CD4-positive, alpha-beta T cell (primary cell): ENCODE data around the gene ABLIM2. TPM values are rescaled to one million over a fixed set of nuclear protein-coding genes. Genes with fewer than 3 reads are reported as not detected.
A peak's percentile ranks its signal among the peaks of the same experiment; 100 is the strongest.

Experiments used
- ATAC-seq: fragments of 200-7000 bp; cut with Tn5 transposase; one replicate; pipeline ENCODE4 v1.10.0; 2022; ENCODE audit warnings: mild to moderate bottlenecking; ENCODE audit not compliant: poor library complexity
- CTCF ChIA-PET: fragments of 350-600 bp; sonication (Branson Sonifier 250); formaldehyde crosslinking; loops from one replicate; lab custom pipeline; 2021; ENCODE audit warnings: antibody characterized with exemption, inconsistent platforms; lab: Charles Lee
- POLR2A ChIA-PET: fragments of 350-600 bp; sonication (Branson Sonifier 250); formaldehyde crosslinking; loops from one replicate; lab custom pipeline; 2021; ENCODE audit warnings: antibody characterized with exemption, inconsistent platforms; lab: Charles Lee
- DNase-seq, 14 experiments: peaks; one replicate each; pipeline ENCODE4 v3.0.0-alpha.2; 2013 to 2020; ENCODE audit warnings: mixed read lengths in 2 of 14
- H3K27ac ChIP-seq, 2 donors: one replicate each; pipeline versions ENCODE4 v1.5.1 to v1.7.0; 2013; ENCODE audit warnings: low read length in 2 of 2, low read depth in 1 of 2, mild to moderate bottlenecking in 1 of 2
- H3K27me3 ChIP-seq, 2 experiments: 1 replicate in 1 of 2; 2 replicates in 1 of 2; pipeline versions ENCODE4 v1.6.1 to v1.7.0; 2013; ENCODE audit warnings: low read length in 2 of 2, control low read depth in 1 of 2, mild to moderate bottlenecking in 1 of 2, moderate library complexity in 1 of 2; ENCODE audit not compliant: insufficient read depth in 2 of 2, control insufficient read depth in 1 of 2
- H3K36me3 ChIP-seq: one replicate; pipeline ENCODE4 v1.6.1; 2013; ENCODE audit warnings: low read length, control low read depth; ENCODE audit not compliant: insufficient read depth
- H3K4me1 ChIP-seq: one replicate; pipeline ENCODE4 v1.6.1; 2013; ENCODE audit warnings: low read length, control low read depth; ENCODE audit not compliant: insufficient read depth
- H3K4me3 ChIP-seq: one replicate; pipeline ENCODE4 v1.5.1; 2013; ENCODE audit warnings: mild to moderate bottlenecking, low read length, moderate library complexity
- H3K9me3 ChIP-seq, 2 experiments: 1 replicate in 1 of 2; 2 replicates in 1 of 2; pipeline versions ENCODE4 v1.6.1 to v1.7.0; 2013; ENCODE audit warnings: low read length in 2 of 2, mild to moderate bottlenecking in 2 of 2, control low read depth in 1 of 2, moderate library complexity in 1 of 2; ENCODE audit not compliant: control insufficient read depth in 1 of 2, insufficient read depth in 1 of 2
- H3K27ac Mint-ChIP-seq: one replicate; pipeline ENCODE4 v1.8.0; 2020; ENCODE audit warnings: mixed read lengths
- H3K27me3 Mint-ChIP-seq: one replicate; pipeline ENCODE4 v1.8.0; 2021; ENCODE audit warnings: mixed read lengths
- H3K36me3 Mint-ChIP-seq: one replicate; pipeline ENCODE4 v1.8.0; 2021; ENCODE audit warnings: low read depth, mixed read lengths
- H3K4me1 Mint-ChIP-seq: one replicate; pipeline ENCODE4 v1.8.0; 2021; ENCODE audit warnings: low read depth, mixed read lengths
- H3K4me3 Mint-ChIP-seq: one replicate; pipeline ENCODE4 v1.8.0; 2020; ENCODE audit warnings: mild to moderate bottlenecking, mixed read lengths
- H3K9me3 Mint-ChIP-seq: one replicate; pipeline ENCODE4 v1.8.0; 2020; ENCODE audit warnings: mixed read lengths
- intact Hi-C, 2 experiments: fragments of 100-400 bp; cut with DNase I in 1 of 2; cut with micrococcal nuclease in 1 of 2; formaldehyde crosslinking; loops; one replicate each; pipeline versions ENCODE4 v1.15.1 to v1.9.0; 2023 to 2025; cut with DNase I, micrococcal nuclease
- total RNA-seq, 174 experiments: library from RNA in 2 of 174; stranded (reverse) in 2 of 174; gene quantifications; one replicate each; pipeline ENCODE4 v1.2.3 and lab custom pipeline; 2021 to 2026
- TF ChIP-seq, protein P1 (sequence below): fragments of 200-600 bp; IDR thresholded peaks from one replicate; pipeline ENCODE4 v1.8.0; 2022; ENCODE audit warnings: antibody characterized with exemption, mild to moderate bottlenecking

ABLIM2 gene
- total RNA-seq, 2 experiments from 2014 or later: 2.5 to 2.7 TPM

DNA sequence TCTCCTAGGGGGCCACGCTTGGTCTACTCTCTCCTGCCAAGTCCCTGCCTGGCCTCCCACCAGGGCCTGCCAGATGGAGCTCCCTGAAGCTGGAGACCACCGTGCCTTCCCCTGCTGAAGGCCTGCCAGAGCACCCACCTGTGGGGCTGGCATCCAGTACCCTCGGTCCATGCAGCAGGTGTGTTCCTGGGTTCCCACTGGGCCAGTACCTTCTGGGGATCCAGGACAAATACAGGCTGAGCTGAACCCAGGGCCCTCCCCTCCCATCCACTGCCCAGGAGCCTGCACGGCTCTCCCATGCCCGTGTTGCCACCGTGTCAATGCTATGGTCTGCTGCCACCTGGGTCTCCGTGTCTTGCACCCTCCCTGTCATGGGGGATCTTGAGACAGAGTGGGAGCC, 68.8 kb downstream of the ABLIM2 start:
- ChIA-PET POLR2A (no interaction called here), CTCF (interaction anchor here (0.7 kb wide), 2 partner anchors 43 to 249 kb away, joined by 3 to 4 read pairs; no protein-coding TSS in a partner anchor)
- Mint-ChIP-seq H3K9me3 (peaks cover 9% of the 10 kb centered on the region), H3K36me3 (peaks cover 13% of the 10 kb centered on the region), H3K4me1 (no peaks in the 10 kb centered on the region), H3K4me3 (no peak overlapping the region), H3K27me3 (no peaks in the 10 kb centered on the region), H3K27ac (no peak overlapping the region)
- DNase-seq (no peak), ATAC-seq (peak; percentile 11)
- Histone ChIP-seq H3K4me1 (no peaks in the 10 kb centered on the region), H3K9me3 (peaks cover 10 to 16% of the 10 kb centered on the region in 2 experiments), H3K36me3 (no peaks in the 10 kb centered on the region), H3K27ac (no peak overlapping the region), H3K27me3 (no peaks in the 10 kb centered on the region), H3K4me3 (no peak overlapping the region)
- intact Hi-C loops: no loop called here
- TF ChIP-seq, protein P1, sequence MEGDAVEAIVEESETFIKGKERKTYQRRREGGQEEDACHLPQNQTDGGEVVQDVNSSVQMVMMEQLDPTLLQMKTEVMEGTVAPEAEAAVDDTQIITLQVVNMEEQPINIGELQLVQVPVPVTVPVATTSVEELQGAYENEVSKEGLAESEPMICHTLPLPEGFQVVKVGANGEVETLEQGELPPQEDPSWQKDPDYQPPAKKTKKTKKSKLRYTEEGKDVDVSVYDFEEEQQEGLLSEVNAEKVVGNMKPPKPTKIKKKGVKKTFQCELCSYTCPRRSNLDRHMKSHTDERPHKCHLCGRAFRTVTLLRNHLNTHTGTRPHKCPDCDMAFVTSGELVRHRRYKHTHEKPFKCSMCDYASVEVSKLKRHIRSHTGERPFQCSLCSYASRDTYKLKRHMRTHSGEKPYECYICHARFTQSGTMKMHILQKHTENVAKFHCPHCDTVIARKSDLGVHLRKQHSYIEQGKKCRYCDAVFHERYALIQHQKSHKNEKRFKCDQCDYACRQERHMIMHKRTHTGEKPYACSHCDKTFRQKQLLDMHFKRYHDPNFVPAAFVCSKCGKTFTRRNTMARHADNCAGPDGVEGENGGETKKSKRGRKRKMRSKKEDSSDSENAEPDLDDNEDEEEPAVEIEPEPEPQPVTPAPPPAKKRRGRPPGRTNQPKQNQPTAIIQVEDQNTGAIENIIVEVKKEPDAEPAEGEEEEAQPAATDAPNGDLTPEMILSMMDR: no peak

GRCh38 chr4:8088966-8089491, 69.6 kb downstream of the ABLIM2 start:
- Histone ChIP-seq H3K36me3 (no peaks in the 10 kb centered on the region), H3K27ac (no peak overlapping the region), H3K4me1 (no peaks in the 10 kb centered on the region), H3K9me3 (peaks cover 4 to 10% of the 10 kb centered on the region in 2 experiments), H3K4me3 (no peak overlapping the region), H3K27me3 (no peaks in the 10 kb centered on the region)
- intact Hi-C loops: no loop called here
- DNase-seq (no peak), ATAC-seq (no peak)
- CTCF ChIA-PET: no interaction called here
- H3K9me3 Mint-ChIP-seq: peaks cover 8% of the 10 kb centered on the region
- TF ChIP-seq, protein P1: no peak
- peaks cover 9% of the 10 kb centered on the region for H3K36me3 Mint-ChIP-seq
- no peaks in the 10 kb centered on the region for H3K4me1 Mint-ChIP-seq
- no peaks in the 10 kb centered on the region for H3K27me3 Mint-ChIP-seq
- POLR2A ChIA-PET: no interaction called here
- no peak overlapping the region for H3K27ac Mint-ChIP-seq
- H3K4me3 Mint-ChIP-seq: no peak overlapping the region

GRCh38 chr4:8087921-8088495, 70.6 kb downstream of the ABLIM2 start:
- no peak overlapping the region for H3K4me3 Mint-ChIP-seq
- no peaks in the 10 kb centered on the region for H3K36me3 ChIP-seq

More at GRCh38 chr4:8087921-8088495, 70.6 kb downstream of the ABLIM2 start:
- Histone ChIP-seq H3K4me1 (no peaks in the 10 kb centered on the region), H3K9me3 (peaks cover under 1 to 3% of the 10 kb centered on the region in 2 experiments), H3K4me3 (no peak overlapping the region), H3K27ac (no peak overlapping the region), H3K27me3 (no peaks in the 10 kb centered on the region)
- no peak for DNase-seq
- no peaks in the 10 kb centered on the region for H3K9me3 Mint-ChIP-seq
- no peaks in the 10 kb centered on the region for H3K36me3 Mint-ChIP-seq
- intact Hi-C loops: no loop called here
- TF ChIP-seq, protein P1: no peak
- POLR2A ChIA-PET: no interaction called here
- no peak for ATAC-seq
- H3K27me3 Mint-ChIP-seq: no peaks in the 10 kb centered on the region
- CTCF ChIA-PET: interaction anchor here (0.8 kb wide), 1 partner anchor 509 kb away, joined by 3 read pairs; no protein-coding TSS in a partner anchor
- no peaks in the 10 kb centered on the region for H3K4me1 Mint-ChIP-seq
- H3K27ac Mint-ChIP-seq: no peak overlapping the region
